ENCODE results near the gene B4GALNT1. TPM values are rescaled to one million over a fixed set of nuclear protein-coding genes. Genes with fewer than 3 reads are reported as not detected.
"Not testable (repeated sequence)": the region's sequence is repeated elsewhere in the genome, so short reads cannot be mapped to it uniquely, and the experiment has no call there.

The B4GALNT1 gene
- total and polyA plus RNA-seq, 9 of the 15 experiments (the other 6 are each of a cell fraction or from before 2014, with no cell fraction given) = 1.0 to 32.2 (median 9.8) TPM

- TF ChIP-seq SIRT6 (IDR thresholded peaks at IDR 0.05; ENCODE audit: low read depth, low read length) (no peak), XRCC4 (IDR thresholded peaks at IDR 0.05; ENCODE audit: extremely low read depth, insufficient read depth, insufficient read length) (no peak), ZNF445 (CRISPR knock-in tag; IDR thresholded peaks at IDR 0.05; ENCODE audit: low read depth) (no peak), ZNF197 (CRISPR knock-in tag; IDR thresholded peaks at IDR 0.05; ENCODE audit: low read depth) (no peak), ZKSCAN1 (IDR thresholded peaks at IDR 0.05; ENCODE audit: low read depth, low read length) (no peak), ZNF77 (CRISPR knock-in tag; IDR thresholded peaks at IDR 0.05) (no peak), RHOXF2B (CRISPR knock-in tag; conservative IDR thresholded peaks at IDR 0.05) (no peak), PTBP1 (IDR thresholded peaks at IDR 0.05; ENCODE audit: low read depth, low read length) (no peak), ZNF655 (CRISPR knock-in tag; IDR thresholded peaks at IDR 0.05) (no peak), THAP12 (CRISPR knock-in tag; IDR thresholded peaks at IDR 0.05) (no peak), SNRNP70 (optimal IDR thresholded peaks at IDR 0.05; ENCODE audit: low read depth, low read length) (no peak), ZNF408 (CRISPR knock-in tag; IDR thresholded peaks at IDR 0.05; ENCODE audit: low read depth) (no peak)
- no peaks in the 10 kb centered on the region for H3K36me3 ChIP-seq (ENCODE audit: control insufficient read depth, insufficient read depth, low read length)
- H3K9me1 ChIP-seq (ENCODE audit: control insufficient read depth, insufficient read depth, low read length) = no peaks in the 10 kb centered on the region
- no peak overlapping the region for H3K27ac ChIP-seq (ENCODE audit: extremely low read depth, low read depth, low read length)
- no peak overlapping the region for H3K4me3 ChIP-seq
- in situ Hi-C loops (cut with MboI) = no loop called here
- no peaks in the 10 kb centered on the region for H4K20me1 ChIP-seq (replicated peaks; ENCODE audit: control insufficient read depth, insufficient read depth, low read length)
- intact Hi-C loops (cut with micrococcal nuclease) = no loop called here
- 0 out of 5 replicates have a peak, but pooled peaks cover 0 to 2% of the 10 kb centered on the region in 2 experiments for H3K4me1 ChIP-seq (replicated peaks in 1 of 2; ENCODE audit: control insufficient read depth in 2 of 2, insufficient read depth in 2 of 2, low read length in 2 of 2)
- no peak overlapping the region for H3K9ac ChIP-seq (ENCODE audit: insufficient read depth in 1 of 2, low read depth in 2 of 2, low read length in 2 of 2)
- H2AFZ ChIP-seq (ENCODE audit: low read depth, low read length) = no peak overlapping the region
- CTCF ChIA-PET (ENCODE audit: low intra/inter-chr PET ratio) = no interaction called here
- H3K4me2 ChIP-seq (ENCODE audit: insufficient read depth, low read length) = no peak overlapping the region
- DNase-seq (ENCODE audit: extremely low read depth in 1 of 4, low spot score in 3 of 4) (no peak), FAIRE-seq (no peak), ATAC-seq (no peak)
- H3K79me2 ChIP-seq (ENCODE audit: control insufficient read depth, insufficient read depth, low read length) = no peaks in the 10 kb centered on the region
- POLR2A ChIA-PET = no interaction called here
- no peaks in the 10 kb centered on the region for H3K9me3 ChIP-seq (replicated peaks; ENCODE audit: control insufficient read depth, insufficient read depth, low read depth, low read length)
- no TSS peak for BruUV-seq (replicated peaks)
- H3K27me3 ChIP-seq (ENCODE audit: control insufficient read depth in 2 of 2, insufficient read depth in 2 of 2, low read length in 2 of 2) = no peaks in the 10 kb centered on the region
Measured at GRCh38 chr12:57679697-57680096, 46.7 kb upstream of the B4GALNT1 start.

- BruUV-seq (replicated peaks); DNase-seq (ENCODE audit: extremely low read depth in 1 of 4, low spot score in 3 of 4); H3K4me2 ChIP-seq (ENCODE audit: insufficient read depth, low read length); CTCF ChIA-PET (ENCODE audit: low intra/inter-chr PET ratio); intact Hi-C loops (cut with micrococcal nuclease); FAIRE-seq; H3K9ac ChIP-seq (ENCODE audit: insufficient read depth in 1 of 2, low read depth in 2 of 2, low read length in 2 of 2); H3K27me3 ChIP-seq (ENCODE audit: control insufficient read depth in 2 of 2, insufficient read depth in 2 of 2, low read length in 2 of 2); H3K4me1 ChIP-seq (replicated peaks in 1 of 2; ENCODE audit: control insufficient read depth in 2 of 2, insufficient read depth in 2 of 2, low read length in 2 of 2); H2AFZ ChIP-seq (ENCODE audit: low read depth, low read length); ATAC-seq; H3K36me3 ChIP-seq (ENCODE audit: control insufficient read depth, insufficient read depth, low read length); in situ Hi-C loops (cut with MboI); H3K9me1 ChIP-seq (ENCODE audit: control insufficient read depth, insufficient read depth, low read length); H3K9me3 ChIP-seq (replicated peaks; ENCODE audit: control insufficient read depth, insufficient read depth, low read depth, low read length); H4K20me1 ChIP-seq (replicated peaks; ENCODE audit: control insufficient read depth, insufficient read depth, low read length); H3K4me3 ChIP-seq; H3K27ac ChIP-seq (ENCODE audit: extremely low read depth, low read depth, low read length); POLR2A ChIA-PET; H3K79me2 ChIP-seq (ENCODE audit: control insufficient read depth, insufficient read depth, low read length): not testable (repeated sequence)
- WGBS (ENCODE audit: insufficient coverage, low coverage, missing lambda C conversion rate) = 64% methylated on average over 9 of the region's 9 CpGs
Measured at GRCh38 chr12:57677947-57678346, 44.9 kb upstream of the B4GALNT1 start.
